Tibial artery (tissue), 4 donors: ENCODE results near the gene HSD17B11.

ENCODE experiments used
- DNase-seq, 2 donors: peaks; one replicate each; pipeline ENCODE4 v3.0.0-alpha.2; 2019
- H3K27ac ChIP-seq, 2 donors: fragments of 200-600 bp; sonication (generic) in 1 of 2; 1 replicate in 1 of 2; 2 replicates in 1 of 2; pipeline ENCODE4 v1.5.1; 2018 to 2019; ENCODE audit warnings: mild to moderate bottlenecking in 1 of 2
- H3K27me3 ChIP-seq, 2 donors: fragments of 200-600 bp; sonication (generic) in 1 of 2; one replicate each; pipeline versions ENCODE4 v1.5.1 to v1.6.0; 2016 to 2019
- H3K36me3 ChIP-seq, 3 donors: fragments of 200-600 bp; sonication (generic) in 2 of 3; one replicate each; pipeline ENCODE4 v1.5.1; 2016 to 2019; ENCODE audit warnings: mild to moderate bottlenecking in 2 of 3
- H3K4me1 ChIP-seq, 4 donors: fragments of 200-600 bp; sonication (generic) in 2 of 4; 1 replicate in 3 of 4; 2 replicates in 1 of 4; pipeline ENCODE4 v1.5.1; 2016 to 2019
- H3K4me3 ChIP-seq, 2 donors: fragments of 200-600 bp; sonication (generic) in 1 of 2; 1 replicate in 1 of 2; 2 replicates in 1 of 2; pipeline ENCODE4 v1.5.1; 2018 to 2019; ENCODE audit warnings: mild to moderate bottlenecking in 2 of 2
- H3K9me3 ChIP-seq, 3 donors: fragments of 200-600 bp; sonication (generic) in 1 of 3; one replicate each; pipeline ENCODE4 v1.5.1; 2016 to 2019
- intact Hi-C: fragments of 100-400 bp; cut with DNase I; formaldehyde crosslinking; loops from one replicate; pipeline ENCODE4 v1.15.0; 2023; ENCODE audit warnings: low total_unique reads
- TF ChIP-seq, protein P1 (sequence below), 2 experiments: fragments of 200-600 bp in 1 of 2; fragments of 450-650 bp in 1 of 2; IDR thresholded peaks; one replicate each; pipeline ENCODE4 v1.5.1; 2017 to 2019; ENCODE audit warnings: antibody characterized with exemption in 2 of 2, mild to moderate bottlenecking in 1 of 2, moderate library complexity in 1 of 2

HSD17B11 gene

DNA sequence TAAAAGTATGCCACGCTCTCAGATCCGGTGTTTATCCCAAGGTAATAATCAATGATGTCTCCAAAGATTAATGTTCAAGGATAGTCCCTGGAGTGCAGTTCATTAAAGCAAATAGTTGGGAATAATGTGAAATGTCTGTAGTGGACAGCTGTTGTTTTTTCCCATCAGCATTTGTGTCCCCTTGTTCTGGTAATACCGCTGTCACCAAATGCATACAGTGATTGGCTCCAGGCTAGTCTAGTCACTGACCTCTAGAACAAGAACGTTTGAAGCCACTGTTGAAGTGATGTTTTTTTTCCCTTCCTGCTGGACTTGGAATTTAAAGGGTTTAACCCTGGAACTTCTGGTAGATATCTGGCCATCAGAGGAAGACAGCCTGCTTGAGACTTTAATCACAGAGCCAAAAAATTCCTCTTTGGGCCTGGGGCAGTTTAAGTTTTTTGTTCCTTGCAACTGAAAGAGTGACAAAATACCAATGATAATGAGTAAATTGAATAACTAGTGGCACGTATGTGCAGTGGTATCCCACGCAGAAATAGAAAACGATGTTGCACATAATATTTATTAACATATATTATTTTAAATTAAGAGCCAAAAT, 30.6 kb downstream of the HSD17B11 start:
- Histone ChIP-seq H3K9me3 (no peaks in the 10 kb centered on the region), H3K27ac (no peak overlapping the region), H3K4me1 (peaks cover 0 to under 1% (median 0%) of the 10 kb centered on the region in 4 donors), H3K36me3 (peaks cover 19 to 69% (median 48%) of the 10 kb centered on the region in 3 donors), H3K4me3 (no peak overlapping the region), H3K27me3 (no peaks in the 10 kb centered on the region)
- no peak for DNase-seq
- TF ChIP-seq, protein P1, sequence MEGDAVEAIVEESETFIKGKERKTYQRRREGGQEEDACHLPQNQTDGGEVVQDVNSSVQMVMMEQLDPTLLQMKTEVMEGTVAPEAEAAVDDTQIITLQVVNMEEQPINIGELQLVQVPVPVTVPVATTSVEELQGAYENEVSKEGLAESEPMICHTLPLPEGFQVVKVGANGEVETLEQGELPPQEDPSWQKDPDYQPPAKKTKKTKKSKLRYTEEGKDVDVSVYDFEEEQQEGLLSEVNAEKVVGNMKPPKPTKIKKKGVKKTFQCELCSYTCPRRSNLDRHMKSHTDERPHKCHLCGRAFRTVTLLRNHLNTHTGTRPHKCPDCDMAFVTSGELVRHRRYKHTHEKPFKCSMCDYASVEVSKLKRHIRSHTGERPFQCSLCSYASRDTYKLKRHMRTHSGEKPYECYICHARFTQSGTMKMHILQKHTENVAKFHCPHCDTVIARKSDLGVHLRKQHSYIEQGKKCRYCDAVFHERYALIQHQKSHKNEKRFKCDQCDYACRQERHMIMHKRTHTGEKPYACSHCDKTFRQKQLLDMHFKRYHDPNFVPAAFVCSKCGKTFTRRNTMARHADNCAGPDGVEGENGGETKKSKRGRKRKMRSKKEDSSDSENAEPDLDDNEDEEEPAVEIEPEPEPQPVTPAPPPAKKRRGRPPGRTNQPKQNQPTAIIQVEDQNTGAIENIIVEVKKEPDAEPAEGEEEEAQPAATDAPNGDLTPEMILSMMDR (IDR thresholded peaks at IDR 0.05) = no peak
- intact Hi-C loops = no loop called here

DNA sequence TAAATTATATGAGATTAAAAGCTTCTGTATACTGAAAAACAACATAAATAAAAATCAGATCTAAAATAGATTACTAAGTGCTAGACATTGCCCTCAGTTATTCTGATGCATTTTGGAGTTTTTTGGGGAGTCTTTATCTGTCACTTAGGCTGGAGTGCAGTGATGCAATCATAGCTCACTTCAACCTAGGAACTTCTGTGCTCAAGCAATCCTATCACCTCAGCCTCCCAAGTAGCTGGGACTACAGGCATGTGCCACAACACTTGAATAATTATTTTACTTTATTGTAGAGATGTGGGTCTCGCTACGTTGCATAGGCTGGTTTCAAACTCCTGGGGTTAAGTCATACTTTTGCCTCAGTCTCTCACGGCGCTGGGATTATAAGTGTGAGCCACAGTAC, 31.7 kb downstream of the HSD17B11 start:
- TF ChIP-seq, protein P1 (IDR thresholded peaks at IDR 0.05) = no peak
- H3K4me1 ChIP-seq = peaks cover 0 to 12% (median 7%) of the 10 kb centered on the region in 4 donors
- no peaks in the 10 kb centered on the region for H3K9me3 ChIP-seq
- H3K27ac ChIP-seq = no peak overlapping the region
- H3K4me3 ChIP-seq = no peak overlapping the region
- no peaks in the 10 kb centered on the region for H3K27me3 ChIP-seq
- no peak for DNase-seq
- H3K36me3 ChIP-seq = peaks cover 7 to 57% (median 36%) of the 10 kb centered on the region in 3 donors
- intact Hi-C loops = no loop called here

DNA sequence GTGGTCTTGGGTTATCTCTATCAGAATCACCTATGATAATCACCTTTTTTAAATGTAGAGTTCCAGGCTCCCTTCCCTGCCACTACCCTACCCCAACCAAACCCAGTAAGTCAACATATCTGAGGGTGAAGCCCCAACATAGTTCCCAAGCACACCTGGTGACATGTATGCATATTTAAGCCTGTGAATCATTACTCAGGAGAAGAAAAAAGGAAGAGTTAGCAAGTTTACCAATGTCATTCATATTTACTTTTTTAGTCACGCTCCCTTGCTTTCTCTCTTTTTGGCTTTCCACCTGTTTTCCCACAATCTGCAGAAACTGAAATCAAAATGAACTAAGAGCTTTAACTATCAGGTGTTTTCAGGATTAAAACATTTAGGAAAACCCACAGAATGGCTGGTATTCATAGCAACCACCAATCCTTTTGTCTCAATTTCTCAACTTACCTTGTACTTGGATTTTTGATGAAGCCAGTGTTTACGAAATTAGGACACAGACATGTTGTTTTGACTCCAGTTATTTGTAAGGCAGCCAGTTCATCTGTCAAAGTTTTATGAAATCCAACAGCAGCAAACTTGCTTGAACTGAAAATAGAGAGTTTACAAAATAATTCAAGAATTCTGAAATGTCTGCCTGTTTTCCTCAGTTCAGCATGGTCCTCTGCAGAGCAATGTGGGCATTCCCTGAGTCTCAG, 34.0 kb downstream of the HSD17B11 start:
- Histone ChIP-seq H3K9me3 (no peaks in the 10 kb centered on the region), H3K36me3 (peaks cover 4 to 36% (median 14%) of the 10 kb centered on the region in 3 donors), H3K4me3 (no peak overlapping the region), H3K4me1 (peaks cover 0 to 17% (median 9%) of the 10 kb centered on the region in 4 donors), H3K27ac (no peak overlapping the region), H3K27me3 (no peaks in the 10 kb centered on the region)
- no peak for DNase-seq
- TF ChIP-seq, protein P1 (IDR thresholded peaks at IDR 0.05) = no peak
- intact Hi-C loops = no loop called here

DNA sequence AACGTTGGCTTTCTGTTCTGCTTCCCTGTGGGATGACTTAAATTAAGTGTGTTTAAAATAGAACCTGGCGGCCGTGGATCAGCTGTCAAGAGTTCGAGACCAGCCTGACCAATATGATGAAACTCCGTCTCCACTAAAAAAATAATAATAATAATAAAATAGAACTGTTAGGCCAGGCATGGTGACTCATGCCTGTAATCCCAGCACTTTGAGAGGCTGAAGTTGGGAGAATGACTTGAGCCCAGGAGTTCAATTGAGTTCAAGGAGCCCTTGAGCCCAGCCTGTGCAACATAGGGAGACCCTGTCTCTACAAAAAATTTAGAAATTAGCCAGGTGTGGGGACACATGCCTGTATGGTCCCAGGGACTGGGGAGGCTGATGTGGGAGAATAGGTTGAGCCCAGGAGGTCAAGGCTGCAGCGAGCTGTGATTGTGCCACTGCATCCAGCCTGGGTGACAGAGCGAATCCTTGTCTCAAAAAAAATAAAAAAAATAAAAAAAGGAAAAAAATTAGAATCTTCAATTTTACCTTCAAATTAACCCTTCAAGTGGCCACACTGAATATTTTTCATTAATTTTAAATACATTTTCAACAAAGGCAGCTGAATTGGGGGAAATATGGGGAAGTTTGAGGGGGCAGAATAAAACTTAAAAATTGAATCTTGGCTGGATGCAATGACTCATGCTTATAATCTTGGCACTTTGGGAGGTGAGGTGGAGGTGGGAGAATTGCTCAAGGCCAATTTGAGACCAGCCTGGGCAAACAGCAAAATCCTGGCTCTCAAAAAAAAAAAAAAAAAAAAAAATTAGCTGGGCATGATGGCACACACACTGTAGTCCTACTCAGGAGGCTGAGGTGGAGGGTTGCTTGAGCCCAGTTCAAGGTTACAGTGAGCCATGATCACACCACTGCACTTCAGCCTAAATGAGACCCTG, 36.6 kb downstream of the HSD17B11 start:
- Histone ChIP-seq H3K27ac (peak overlapping the region; percentile 67 to 74), H3K9me3 (no peaks in the 10 kb centered on the region), H3K4me1 (peaks cover 0 to 17% (median 9%) of the 10 kb centered on the region in 4 donors), H3K27me3 (no peaks in the 10 kb centered on the region), H3K36me3 (peaks cover 0 to 19% (median 9%) of the 10 kb centered on the region in 3 donors), H3K4me3 (peak overlapping the region in 1 of 2 donors; percentile 5)
- intact Hi-C loops = no loop called here
- DNase-seq = peak in 1 of 2 donors; percentile 76
- TF ChIP-seq, protein P1 (IDR thresholded peaks at IDR 0.05) = no peak

DNA sequence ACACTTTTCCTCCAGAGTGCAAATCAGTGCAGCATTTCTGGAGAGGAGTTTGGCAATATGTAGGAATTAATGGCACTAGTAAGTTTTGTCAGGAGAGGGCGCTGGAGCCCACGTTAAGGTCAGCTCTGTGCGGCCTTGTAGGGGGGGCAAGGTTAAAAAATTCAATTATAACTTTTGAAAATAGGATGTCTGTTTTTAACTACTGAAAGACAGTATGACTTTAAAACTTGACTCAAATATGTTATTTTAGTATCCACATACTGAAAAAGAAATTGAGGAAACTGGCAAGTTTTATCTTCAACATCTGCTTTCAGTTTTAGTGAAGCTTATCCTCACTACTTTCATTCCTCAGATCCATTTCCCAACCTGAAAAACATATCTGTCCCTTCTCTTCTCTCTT, 37.4 kb downstream of the HSD17B11 start:
- H3K36me3 ChIP-seq = peaks cover 0 to 15% (median 9%) of the 10 kb centered on the region in 3 donors
- TF ChIP-seq, protein P1 (IDR thresholded peaks at IDR 0.05) = peak; percentile 50 to 57
- H3K27me3 ChIP-seq = no peaks in the 10 kb centered on the region
- intact Hi-C loops = no loop called here
- peaks cover 0 to 17% (median 9%) of the 10 kb centered on the region in 4 donors for H3K4me1 ChIP-seq
- H3K4me3 ChIP-seq = peak overlapping the region in 1 of 2 donors; percentile 5
- DNase-seq = peak in 1 of 2 donors; percentile 76
- no peaks in the 10 kb centered on the region for H3K9me3 ChIP-seq
- peak overlapping the region; percentile 67 to 74 for H3K27ac ChIP-seq
